Activated CD4-positive, alpha-beta T cell treated with anti-CD3 and anti-CD28 coated beads for 4 hours (primary cell): ENCODE data around the gene ST7.

Experiments
- DNase-seq, 2 donors: peaks; one replicate each; pipeline ENCODE4 v3.0.0-alpha.2; 2020

ST7 gene

GRCh38 chr7:117069379-117069778 lies 116.1 kb downstream of the ST7 start:
- DNase-seq: no peak

- DNase-seq: no peak
Measured at GRCh38 chr7:117071551-117071950, 118.2 kb downstream of the ST7 start.

- DNase-seq: no peak
Measured at GRCh38 chr7:117072620-117073118, 119.4 kb downstream of the ST7 start.

- DNase-seq: no peak
Measured at GRCh38 chr7:117074378-117074777, 121.1 kb downstream of the ST7 start.

- no peak for DNase-seq
Measured at GRCh38 chr7:117075934-117076333, 122.6 kb downstream of the ST7 start.

GRCh38 chr7:117076426-117076943 lies 123.2 kb downstream of the ST7 start:
- DNase-seq: no peak

- DNase-seq: no peak
Measured at GRCh38 chr7:117077658-117078057, 124.4 kb downstream of the ST7 start.

GRCh38 chr7:117082647-117083046 lies 129.3 kb downstream of the ST7 start:
- DNase-seq: no peak

GRCh38 chr7:117083648-117084047 lies 130.3 kb downstream of the ST7 start:
- DNase-seq: no peak

- DNase-seq: no peak
Measured at GRCh38 chr7:117084286-117084685, 131.0 kb downstream of the ST7 start.

- DNase-seq: no peak
Measured at GRCh38 chr7:117085275-117085674, 132.0 kb downstream of the ST7 start.

- DNase-seq: no peak
Measured at GRCh38 chr7:117085769-117086463, 132.6 kb downstream of the ST7 start.

- DNase-seq: no peak
Measured at GRCh38 chr7:117086788-117087187, 133.5 kb downstream of the ST7 start.

- no peak for DNase-seq
Measured at GRCh38 chr7:117087639-117088396, 134.5 kb downstream of the ST7 start.

GRCh38 chr7:117088623-117089194 lies 135.4 kb downstream of the ST7 start:
- DNase-seq: no peak

- DNase-seq: no peak
Measured at GRCh38 chr7:117090791-117091190, 137.5 kb downstream of the ST7 start.

- no peak for DNase-seq
Measured at GRCh38 chr7:117091721-117092120, 138.4 kb downstream of the ST7 start.

- DNase-seq: no peak
Measured at GRCh38 chr7:117092785-117093184, 139.5 kb downstream of the ST7 start.

- no peak for DNase-seq
Measured at GRCh38 chr7:117094457-117094856, 141.2 kb downstream of the ST7 start.

- DNase-seq: no peak
Measured at GRCh38 chr7:117095055-117095454, 141.8 kb downstream of the ST7 start.

GRCh38 chr7:117096330-117096729 lies 143.0 kb downstream of the ST7 start:
- DNase-seq: no peak

- DNase-seq: no peak
Measured at GRCh38 chr7:117096942-117097341, 143.6 kb downstream of the ST7 start.

- DNase-seq: no peak
Measured at GRCh38 chr7:117097860-117098259, 144.6 kb downstream of the ST7 start.

- no peak for DNase-seq
Measured at GRCh38 chr7:117098457-117098856, 145.2 kb downstream of the ST7 start.
